ENCODE results near the gene TMEM256.

Gene TMEM256

GRCh38 chr17:7403977-7404736 lies at the start of gene TMEM256:
TSS of gene TMEM256 (minus strand) at chr17:7404097. CDS start at chr17:7404084, 13 bp downstream.
- peak; percentile 93 to 96 for DNase-seq (ENCODE audit: low read depth in 2 of 2)

GRCh38 chr17:7448461-7448860 lies 44.6 kb upstream of the TMEM256 start:
- no peak for DNase-seq (ENCODE audit: low read depth in 2 of 2)

DNA sequence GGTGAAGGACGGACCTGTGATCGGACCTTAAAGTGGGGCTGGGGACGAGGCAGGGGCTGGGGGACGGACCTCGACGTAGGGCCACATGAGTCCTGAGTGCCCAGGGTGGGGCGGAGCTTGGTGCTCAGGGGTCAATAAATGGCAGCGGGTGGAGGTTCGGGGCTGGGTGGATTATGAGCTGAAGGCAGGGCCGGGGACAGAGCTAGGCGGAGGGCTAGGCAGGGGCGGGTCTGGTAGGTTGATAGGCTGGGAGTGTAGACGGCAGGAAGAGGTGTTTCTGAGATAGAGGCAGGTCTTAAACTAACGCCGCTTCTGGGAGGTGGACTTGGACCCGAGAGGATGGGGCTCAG lies 41.7 kb upstream of the TMEM256 start:
- no peak for DNase-seq (ENCODE audit: low read depth in 2 of 2)

DNA sequence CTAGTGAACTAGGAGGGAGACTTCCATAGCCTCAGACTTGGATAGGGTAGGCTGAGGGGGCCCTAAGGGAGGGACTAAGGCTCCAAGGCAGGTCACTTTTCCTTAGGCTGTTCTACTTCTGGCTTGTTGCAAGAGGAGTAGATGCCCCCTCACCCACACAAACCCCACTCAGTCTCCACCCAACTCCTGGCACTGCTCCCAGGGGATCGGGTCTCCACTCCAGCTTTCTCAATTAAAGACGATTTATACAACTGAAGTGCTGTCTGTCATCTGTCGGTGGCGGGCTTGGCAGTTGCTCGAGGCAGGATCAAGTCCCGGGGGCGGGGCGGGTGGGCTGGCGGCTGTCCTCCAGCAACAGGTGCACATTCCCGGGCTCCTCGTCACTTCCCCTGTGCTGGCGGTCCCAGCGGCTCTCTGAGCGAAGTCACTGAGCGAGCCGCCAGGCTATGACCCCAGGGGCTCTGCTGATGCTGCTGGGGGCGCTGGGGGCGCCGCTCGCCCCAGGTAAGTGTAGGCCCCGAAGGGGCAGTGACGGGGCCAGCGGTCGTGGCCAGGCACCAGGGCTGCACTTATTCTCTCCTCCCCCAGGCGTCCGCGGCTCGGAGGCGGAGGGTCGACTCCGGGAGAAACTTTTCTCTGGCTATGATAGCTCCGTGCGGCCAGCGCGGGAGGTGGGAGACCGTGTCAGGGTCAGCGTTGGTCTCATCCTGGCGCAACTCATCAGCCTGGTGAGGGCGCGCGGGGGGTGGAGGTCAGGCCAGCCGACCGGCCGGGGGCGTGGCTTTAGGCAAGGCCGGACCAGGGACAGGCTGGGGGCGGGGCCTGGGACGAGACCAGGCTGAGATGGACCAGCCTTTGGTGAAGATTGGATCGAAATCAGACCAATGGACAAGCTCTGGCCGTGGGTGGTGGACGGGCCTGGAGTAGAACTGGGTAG lies 41.1 kb upstream of the TMEM256 start, which contains the start of gene CHRNB1:
Gene CHRNB1 (plus strand): TSS at position 380 of the 937 bp plus-strand sequence. CDS start 67 bp downstream, at position 447.
- no peak for DNase-seq (ENCODE audit: low read depth in 2 of 2)

DNA sequence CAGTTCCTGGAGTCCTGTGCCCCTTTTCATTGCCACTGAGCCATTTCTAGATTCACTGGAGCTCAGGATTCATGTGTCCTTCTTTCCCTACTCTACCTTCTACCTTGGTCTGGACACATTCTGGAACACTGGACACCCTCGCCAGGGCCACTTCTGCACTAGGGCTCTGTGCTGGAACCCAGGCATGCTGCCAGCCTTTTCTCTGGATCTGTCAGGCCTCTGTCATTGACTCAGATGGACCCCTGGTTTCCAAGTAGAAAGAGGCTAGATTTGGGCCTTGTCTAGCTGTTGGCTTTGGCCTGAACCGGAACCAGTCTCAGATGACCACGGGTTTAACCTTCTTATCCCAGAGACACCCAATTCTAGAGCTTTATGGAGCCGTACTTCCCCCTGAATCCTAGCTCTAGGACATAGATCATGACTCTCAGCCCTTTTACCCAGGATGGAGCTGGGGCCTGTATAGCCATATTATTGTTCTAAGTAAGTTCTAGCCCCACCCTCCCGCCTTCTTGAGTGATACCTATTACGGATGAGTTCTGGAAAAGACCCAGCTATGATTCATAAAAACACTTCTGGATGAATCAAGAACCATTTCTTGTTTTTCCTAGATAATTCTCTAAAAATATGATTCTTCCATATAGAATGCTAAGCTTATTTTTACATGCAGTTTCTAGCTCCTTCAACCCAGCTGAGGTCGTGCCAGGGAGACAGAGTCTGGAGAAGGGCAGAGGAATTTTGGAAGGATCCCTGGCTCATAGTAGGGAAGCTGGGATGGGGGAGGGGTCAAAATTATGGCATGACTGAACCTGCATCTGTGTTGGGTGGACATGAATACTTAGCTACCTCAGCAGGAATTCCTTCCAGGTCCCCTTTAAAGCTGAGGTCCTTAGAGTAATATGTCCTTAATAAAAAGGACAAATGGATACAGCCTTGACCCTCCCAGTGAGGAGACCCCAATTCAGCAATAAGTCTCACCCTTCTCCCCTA lies 39.9 kb upstream of the TMEM256 start:
- no peak for DNase-seq (ENCODE audit: low read depth in 2 of 2)

DNA sequence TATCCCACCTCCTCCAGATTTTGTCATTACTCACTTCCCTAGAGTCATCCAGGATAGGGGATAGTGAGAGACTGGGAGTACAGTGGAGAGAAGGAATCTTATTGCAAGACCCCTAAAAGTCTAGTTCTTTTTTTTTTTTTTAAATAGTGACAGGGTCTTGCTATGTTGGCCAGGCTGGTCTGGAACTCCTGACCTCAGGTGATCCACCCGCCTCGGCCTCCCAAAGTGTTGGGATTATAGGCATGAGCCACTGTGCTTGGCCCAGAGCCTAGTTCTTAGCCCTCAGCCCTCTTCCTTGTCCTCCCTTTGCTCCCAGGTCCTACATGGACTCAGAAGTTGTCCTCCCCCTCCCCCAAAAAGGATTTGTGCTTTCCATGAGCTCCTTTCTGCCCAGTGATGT lies 38.2 kb upstream of the TMEM256 start:
- no peak for DNase-seq (ENCODE audit: low read depth in 2 of 2)

GRCh38 chr17:7441266-7441665 lies 37.4 kb upstream of the TMEM256 start:
- DNase-seq (ENCODE audit: low read depth in 2 of 2), result no peak

- DNase-seq (ENCODE audit: low read depth in 2 of 2), result no peak
These were observed 36.9 kb upstream of the TMEM256 start for GRCh38 chr17:7440834-7441195.

DNA sequence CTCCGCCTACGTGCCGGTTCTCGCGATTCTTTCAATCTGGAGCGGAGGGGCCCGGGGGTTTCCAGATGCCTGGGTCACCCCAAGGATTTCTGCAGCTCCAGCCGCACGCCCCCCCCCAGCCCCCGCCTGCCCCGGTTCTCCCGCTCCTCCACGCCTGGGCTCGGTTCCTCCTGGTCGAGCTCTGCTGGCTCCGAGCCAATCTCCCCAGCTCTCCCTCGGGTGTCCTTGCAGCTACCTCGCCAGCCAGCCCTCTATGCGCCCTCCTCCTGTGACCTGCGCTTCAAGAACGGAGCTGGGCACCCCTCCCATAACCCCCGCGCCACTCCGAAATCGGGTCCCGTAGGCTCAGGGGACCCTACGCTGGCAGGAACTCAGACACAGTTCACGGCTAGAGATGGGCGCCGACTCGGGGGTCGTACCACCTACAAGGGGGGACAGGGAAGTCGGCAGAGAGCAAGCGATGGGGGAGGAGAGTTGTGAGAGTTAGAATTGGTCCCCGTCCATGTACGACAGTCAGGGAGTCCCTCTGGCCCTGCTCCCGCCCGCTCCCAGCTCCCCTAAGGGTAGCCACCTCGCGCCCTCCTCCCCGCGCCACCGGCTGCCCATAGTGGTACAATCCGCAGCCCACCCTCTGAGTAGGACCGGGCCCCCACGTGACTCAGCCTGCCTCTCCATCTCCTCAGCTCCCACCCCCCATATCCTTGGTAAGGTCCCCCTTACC lies 36.4 kb upstream of the TMEM256 start:
- DNase-seq (ENCODE audit: low read depth in 2 of 2), result no peak

DNA sequence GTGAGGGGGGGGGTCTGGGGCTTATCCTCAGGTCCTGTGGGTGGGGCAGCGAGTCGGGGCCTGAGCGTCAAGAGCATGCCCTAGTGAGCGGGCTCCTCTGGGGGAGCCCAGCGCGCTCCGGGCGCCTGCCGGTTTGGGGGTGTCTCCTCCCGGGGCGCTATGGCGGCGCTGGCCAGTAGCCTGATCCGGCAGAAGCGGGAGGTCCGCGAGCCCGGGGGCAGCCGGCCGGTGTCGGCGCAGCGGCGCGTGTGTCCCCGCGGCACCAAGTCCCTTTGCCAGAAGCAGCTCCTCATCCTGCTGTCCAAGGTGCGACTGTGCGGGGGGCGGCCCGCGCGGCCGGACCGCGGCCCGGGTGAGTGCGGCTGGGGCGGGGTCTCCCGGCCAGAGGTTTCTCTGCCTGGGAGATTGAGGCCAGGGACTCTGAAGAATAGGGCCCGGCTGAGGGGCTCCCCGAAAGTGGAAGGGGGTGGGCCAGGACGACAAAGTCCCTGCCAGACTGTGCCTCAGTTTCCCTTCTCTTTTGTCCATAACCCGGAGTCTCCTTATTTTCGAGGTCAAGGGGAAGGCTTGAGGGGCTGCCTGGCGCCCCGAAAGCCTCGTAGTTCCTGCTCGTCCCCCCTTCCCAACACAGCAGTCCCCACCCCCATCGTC lies 35.7 kb upstream of the TMEM256 start, which contains the start of gene FGF11:
Gene FGF11 (plus strand): TSS at position 51 of the 651 bp plus-strand sequence. CDS start 109 bp downstream, at position 160.
- no peak for DNase-seq (ENCODE audit: low read depth in 2 of 2)

DNA sequence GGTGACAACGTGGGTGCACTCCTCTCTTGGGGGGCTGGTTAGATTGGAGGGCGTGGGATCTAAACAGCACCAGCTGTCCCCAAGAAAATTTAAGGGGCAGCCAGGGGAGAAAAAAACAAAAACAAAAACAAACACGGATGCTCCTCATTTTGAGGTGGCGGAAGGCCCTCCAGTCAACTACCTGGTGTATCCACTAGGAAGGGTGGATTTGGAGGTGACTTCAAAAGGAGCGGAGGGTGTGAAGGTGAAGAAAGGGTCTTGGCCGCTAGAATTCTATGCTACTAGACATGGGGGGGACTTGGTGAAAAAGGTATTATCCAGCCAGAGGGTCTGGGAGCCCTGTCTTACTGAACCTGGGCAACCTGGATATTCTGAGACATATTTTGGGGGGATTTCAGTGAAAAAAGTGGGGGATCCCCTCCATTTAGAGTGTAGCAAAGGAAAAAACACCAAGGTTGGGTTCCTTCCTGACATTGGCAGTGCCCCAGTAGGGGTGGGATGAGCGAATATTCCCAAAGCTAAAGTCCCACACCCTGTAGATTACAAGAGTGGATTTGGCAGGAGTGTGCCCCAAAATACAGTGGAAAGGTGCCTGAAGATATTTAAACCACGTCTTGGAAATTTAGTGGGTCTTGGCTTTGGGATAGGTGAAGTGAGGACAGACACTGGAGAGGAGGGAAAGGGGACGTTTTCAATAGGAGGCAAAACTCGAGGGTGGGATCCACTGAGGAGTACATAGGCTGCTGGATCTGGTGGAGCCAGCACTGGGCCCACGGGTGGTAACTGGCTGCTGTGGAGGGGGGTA lies 35.0 kb upstream of the TMEM256 start:
- DNase-seq (ENCODE audit: low read depth in 2 of 2), result no peak

- no peak for DNase-seq (ENCODE audit: low read depth in 2 of 2)
These were observed 34.2 kb upstream of the TMEM256 start for GRCh38 chr17:7437950-7438614.

GRCh38 chr17:7437369-7437863 lies 33.5 kb upstream of the TMEM256 start:
- no peak for DNase-seq (ENCODE audit: low read depth in 2 of 2)

DNA sequence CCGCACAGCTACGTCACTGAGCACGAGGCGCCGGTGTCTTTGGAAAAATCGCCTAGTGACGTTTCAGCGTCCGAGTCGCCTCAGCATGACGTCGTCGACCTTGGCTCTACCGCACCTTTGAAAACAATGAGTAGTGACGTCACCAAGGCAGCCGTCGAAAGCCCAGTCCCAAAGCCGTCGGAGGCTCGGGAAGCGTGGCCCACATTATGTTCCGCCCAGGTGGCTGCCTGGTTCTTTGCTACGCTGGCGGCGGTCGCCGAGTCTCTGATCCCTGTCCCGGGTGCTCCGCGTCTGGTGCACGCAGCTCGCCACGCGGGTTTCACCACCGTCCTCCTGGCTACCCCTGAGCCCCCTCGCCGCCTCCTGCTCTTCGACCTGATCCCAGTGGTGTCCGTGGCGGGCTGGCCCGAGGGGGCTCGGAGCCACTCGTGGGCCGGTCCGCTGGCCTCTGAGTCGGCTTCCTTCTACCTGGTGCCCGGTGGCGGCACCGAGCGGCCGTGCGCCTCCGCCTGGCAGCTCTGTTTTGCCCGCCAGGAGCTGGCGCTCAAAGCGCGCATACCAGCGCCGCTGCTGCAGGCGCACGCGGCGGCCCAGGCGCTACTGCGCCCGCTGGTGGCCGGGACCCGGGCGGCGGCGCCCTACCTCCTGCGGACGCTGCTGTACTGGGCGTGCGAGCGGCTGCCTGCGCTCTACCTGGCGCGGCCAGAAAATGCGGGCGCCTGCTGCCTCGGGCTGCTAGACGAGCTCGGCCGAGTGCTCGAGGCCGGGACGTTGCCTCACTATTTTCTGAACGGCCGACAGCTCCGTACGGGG lies 32.9 kb upstream of the TMEM256 start:
- peak; percentile 77 to 83 for DNase-seq (ENCODE audit: low read depth in 2 of 2)

- DNase-seq (ENCODE audit: low read depth in 2 of 2), result peak in 1 of 2 donors; percentile 42
These were observed 32.0 kb upstream of the TMEM256 start for GRCh38 chr17:7435676-7436555.

- DNase-seq (ENCODE audit: low read depth in 2 of 2), result no peak
These were observed 28.4 kb upstream of the TMEM256 start for GRCh38 chr17:7432296-7432695.

DNA sequence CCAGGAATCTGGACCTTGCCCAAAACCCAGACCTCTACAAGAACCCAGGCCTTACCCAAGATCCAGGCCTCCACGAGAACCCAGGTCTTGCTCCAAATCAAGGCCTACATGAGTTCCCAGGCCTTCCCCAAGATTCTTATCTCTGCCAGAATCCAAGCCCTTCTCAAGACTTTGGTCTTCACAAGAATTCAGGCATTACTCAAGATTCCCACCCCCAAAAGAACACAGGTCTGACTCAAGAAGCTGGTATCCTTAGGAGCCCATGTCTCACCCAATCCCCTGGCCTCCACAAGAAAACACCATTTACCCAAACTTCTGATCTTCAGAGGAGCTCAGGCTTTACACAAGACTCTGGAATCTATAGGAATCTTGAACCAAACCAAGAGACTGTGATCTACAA lies 27.3 kb upstream of the TMEM256 start:
- DNase-seq (ENCODE audit: low read depth in 2 of 2), result no peak
